ENCODE results near the gene SETBP1.
"Not testable (repeated sequence)": the region's sequence is repeated elsewhere in the genome, so short reads cannot be mapped to it uniquely, and the experiment has no call there.

SETBP1 gene

GRCh38 chr18:44791520-44791919 is 110.8 kb downstream of the SETBP1 start:
- DNase-seq (ENCODE audit: low read depth), result no peak

GRCh38 chr18:44792456-44793061 is 111.9 kb downstream of the SETBP1 start:
- DNase-seq (ENCODE audit: low read depth), result no peak

GRCh38 chr18:44793194-44793593 is 112.5 kb downstream of the SETBP1 start:
- no peak for DNase-seq (ENCODE audit: low read depth)

DNA sequence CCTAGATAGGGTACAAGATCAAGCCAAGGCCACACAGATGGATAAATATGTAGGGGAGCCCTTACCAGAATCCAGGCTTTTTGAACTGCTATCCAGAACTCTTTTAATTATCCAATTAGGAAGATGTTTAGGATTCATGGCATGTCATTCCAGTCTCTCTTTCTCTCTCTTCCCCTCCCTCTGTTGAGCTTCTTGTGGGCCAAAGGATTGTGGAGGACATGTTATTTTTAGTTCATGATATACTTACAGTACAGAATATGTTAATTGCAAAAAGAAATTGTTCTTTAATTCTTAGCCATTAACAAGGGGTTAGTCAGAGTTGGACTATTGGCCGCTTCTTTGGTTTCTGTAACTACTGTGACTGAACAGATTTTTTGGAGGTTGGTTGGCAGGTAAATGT is 113.0 kb downstream of the SETBP1 start:
- no peak for DNase-seq (ENCODE audit: low read depth)

DNA sequence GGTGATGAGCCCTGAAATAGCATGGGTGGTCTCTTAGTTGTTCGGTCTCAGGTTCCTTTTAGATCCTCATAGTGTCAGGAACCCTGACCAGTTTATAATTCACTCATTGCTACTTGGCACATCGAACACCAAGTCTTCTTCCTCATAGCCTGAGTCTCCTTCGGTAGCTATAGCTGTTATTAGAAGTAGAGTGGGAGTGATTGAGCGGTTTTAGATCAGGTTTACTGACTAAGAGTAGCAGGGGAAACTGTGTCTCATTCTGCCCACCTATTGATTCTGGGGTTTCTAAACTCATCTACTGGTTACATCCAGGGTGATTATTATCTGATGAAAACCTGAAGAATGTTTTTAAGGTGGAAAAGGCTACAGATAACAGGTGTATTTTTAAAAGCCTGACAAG is 114.6 kb downstream of the SETBP1 start:
- no peak for DNase-seq (ENCODE audit: low read depth)

- DNase-seq (ENCODE audit: low read depth), result no peak
These were observed 116.0 kb downstream of the SETBP1 start for GRCh38 chr18:44796429-44797428.

GRCh38 chr18:44798433-44799048 is 117.9 kb downstream of the SETBP1 start:
- no peak for DNase-seq (ENCODE audit: low read depth)

- DNase-seq (ENCODE audit: low read depth), result no peak
These were observed 118.8 kb downstream of the SETBP1 start for GRCh38 chr18:44799382-44799906.

DNA sequence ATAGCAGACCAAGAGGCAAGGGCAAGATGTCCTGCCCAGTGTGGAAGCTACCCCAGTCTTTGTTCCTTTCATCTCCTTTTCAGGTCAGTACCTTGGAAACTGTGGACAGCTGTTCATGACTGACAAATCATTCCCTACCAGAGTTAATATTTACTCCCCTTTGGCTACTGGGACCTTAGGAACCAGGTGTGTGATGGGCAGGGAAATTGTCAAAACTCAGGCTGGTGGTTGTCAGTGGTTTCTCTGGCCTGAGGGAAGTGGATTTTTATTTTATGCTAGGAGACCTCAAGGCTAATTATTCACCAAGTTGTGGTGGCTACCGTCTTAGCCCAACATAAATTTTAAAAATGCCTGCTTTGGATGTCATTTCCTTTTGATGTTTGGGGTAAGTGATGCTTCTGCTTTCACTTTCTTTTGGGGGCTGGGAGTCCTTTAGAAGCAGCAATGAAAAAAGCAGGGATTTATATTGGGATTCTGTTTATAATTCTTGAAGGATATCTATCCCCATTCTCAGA is 119.3 kb downstream of the SETBP1 start:
- no peak for DNase-seq (ENCODE audit: low read depth)

DNA sequence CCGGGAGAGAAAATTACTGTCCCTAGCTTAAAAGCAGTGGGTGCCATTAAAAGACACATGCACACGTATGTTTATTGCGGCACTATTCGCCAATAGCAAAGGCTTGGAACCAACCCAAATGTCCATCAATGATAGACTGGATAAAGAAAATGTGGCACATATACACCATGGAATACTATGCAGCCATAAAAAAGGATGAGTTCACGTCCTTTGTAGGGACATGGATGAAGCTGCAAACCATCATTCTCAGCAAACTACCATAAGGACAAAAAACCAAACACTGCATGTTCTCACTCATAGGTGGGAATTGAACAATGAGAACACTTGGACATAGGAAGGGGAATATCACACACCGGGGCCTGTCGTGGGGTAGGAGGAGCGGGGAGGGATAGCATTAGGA is 120.1 kb downstream of the SETBP1 start:
- DNase-seq (ENCODE audit: low read depth), result not testable (repeated sequence)

DNA sequence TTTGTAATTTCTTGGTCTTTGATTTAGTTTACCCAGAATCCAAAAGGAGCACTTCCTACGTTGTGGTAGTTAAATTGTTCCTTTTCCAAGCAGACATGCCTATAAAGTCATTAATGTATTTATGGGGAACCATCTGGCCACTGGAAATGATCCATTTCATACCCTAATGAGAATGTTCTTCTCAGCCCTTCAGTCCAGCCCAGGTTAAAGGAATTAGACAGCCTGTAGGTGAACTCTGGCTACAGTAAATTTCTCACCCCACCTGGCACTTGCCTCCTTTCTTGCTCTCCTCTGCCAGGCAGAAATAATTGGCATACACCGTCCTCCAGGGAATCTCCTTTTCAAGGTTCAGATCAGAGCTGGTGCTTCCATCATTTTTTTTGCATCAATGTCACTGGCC is 121.1 kb downstream of the SETBP1 start:
- DNase-seq (ENCODE audit: low read depth), result no peak

DNA sequence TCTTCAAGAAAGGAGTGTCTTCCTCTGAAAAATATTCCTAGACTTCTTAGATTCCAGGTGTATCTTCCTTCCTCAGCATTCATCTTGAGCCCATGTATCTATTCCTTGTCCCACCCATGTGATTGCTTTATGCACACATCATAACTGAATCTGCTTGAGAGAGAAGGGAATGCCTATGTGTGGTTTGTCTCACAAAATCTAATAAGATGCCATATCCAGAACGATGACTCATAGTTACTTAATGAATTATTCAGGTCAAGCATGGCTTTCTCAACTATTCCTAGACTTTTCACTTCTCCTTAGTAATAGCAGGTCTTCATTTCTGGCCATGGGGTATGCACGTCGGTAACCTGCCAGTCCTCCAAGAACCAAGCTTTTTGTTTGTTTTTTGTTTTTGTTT is 121.8 kb downstream of the SETBP1 start:
- DNase-seq (ENCODE audit: low read depth), result no peak

GRCh38 chr18:44803019-44803650 is 122.4 kb downstream of the SETBP1 start:
- DNase-seq (ENCODE audit: low read depth), result no peak

- DNase-seq (ENCODE audit: low read depth), result no peak
These were observed 123.3 kb downstream of the SETBP1 start for GRCh38 chr18:44804033-44804432.

DNA sequence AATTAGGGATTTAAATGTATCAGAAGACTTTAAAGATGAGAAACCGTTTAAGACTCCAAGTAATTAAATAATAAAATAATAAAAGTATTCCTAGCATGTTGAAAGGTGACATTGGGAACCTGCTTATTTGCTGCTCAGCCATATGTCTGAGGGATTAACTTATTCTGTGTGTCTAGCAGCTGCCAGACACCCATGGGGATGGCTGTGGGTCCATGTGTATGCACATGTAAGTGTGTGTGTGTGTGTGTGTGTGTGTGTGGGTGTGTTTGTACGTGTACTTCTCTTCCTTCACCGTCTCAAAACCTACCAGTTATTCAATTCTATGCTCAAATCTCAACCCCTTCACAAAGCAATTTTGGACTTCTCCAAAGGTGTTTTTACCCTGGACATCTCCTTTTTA is 124.5 kb downstream of the SETBP1 start:
- DNase-seq (ENCODE audit: low read depth), result no peak

DNA sequence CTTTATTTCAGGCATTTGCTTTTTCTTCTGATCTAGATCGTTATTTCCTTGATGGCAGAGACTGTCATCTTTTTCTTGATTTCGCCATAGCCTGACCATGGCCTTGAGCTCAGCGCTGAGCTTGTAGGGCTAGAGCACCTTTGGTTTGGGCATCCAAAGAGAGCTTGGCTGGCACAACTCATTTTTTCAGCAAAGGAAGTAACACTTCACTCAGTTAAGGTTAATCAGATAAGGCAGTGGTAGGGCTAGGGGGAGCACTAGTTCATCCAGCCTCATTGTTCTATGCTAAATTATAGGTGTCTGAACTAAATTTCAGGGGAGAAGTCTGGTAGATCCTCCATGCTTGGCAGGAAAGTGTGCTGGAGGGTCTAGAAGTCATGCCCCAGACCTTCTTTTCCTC is 125.0 kb downstream of the SETBP1 start:
- DNase-seq (ENCODE audit: low read depth), result no peak

DNA sequence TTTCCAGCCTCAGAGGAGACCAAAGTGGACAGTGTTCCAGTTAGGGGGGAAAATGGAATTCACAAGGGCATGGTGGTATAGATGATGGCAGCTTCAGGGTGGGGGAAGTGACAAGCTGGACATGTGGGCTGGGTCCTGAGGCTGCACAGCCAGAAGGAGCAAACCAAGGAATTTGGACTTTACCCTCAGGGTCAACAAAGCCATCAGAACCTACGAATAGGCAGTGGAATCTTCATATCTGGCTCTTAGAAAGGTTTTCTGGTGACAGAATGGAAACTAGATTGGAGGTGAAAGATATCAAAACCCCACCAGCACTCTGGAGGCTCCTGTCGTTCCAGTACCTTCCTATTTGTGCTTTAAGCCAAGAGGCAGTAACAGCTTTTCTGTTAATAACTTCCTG is 127.1 kb downstream of the SETBP1 start:
- DNase-seq (ENCODE audit: low read depth), result no peak

DNA sequence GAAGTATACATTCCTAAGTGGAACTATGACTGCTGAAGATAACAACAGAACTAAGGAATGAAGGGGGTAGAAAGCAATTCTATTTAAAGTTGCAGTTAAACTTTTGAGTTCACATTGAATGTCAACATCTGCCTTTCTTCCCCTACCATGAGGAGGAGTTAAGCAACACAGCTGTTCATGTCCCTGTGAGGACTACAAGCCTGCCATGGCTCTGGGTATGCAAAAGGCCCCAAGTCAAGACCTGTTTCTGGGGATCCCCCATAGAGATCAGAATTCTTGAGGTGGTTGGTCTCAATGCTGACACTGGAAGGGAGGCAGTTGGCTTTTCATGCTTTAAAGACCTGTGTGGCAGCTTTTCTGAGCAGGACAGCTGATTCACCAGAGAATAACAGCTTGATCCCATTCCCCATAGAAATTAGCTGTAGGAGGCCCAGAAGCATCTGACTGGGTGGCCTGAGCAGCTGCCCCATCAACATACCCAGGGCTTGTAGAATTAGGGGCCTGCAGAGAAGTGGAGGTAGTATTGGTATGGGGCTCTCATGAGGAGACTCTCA is 131.0 kb downstream of the SETBP1 start:
- DNase-seq (ENCODE audit: low read depth), result no peak

- no peak for DNase-seq (ENCODE audit: low read depth)
These were observed 131.7 kb downstream of the SETBP1 start for GRCh38 chr18:44812426-44812825.

DNA sequence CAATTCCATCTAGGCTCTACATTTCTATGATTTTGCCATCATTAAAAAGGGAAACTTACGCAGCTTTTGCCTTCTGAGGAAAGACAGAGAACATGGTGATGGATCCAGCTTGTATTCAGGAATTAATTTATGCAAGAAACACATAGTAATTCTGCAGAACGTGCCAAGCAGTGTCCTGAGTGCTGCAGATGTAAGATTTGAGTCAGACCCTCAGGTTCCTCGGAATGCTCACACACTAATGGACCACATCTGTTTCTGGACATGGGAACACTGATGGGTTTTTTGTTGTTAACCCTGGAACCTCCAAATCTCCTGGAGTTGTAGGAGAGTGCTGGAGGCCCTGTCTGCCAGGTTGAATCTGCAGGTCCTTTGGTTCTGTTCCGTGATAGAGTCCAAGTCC is 132.9 kb downstream of the SETBP1 start:
- DNase-seq (ENCODE audit: low read depth), result no peak

- no peak for DNase-seq (ENCODE audit: low read depth)
These were observed 134.4 kb downstream of the SETBP1 start for GRCh38 chr18:44815108-44815507.

DNA sequence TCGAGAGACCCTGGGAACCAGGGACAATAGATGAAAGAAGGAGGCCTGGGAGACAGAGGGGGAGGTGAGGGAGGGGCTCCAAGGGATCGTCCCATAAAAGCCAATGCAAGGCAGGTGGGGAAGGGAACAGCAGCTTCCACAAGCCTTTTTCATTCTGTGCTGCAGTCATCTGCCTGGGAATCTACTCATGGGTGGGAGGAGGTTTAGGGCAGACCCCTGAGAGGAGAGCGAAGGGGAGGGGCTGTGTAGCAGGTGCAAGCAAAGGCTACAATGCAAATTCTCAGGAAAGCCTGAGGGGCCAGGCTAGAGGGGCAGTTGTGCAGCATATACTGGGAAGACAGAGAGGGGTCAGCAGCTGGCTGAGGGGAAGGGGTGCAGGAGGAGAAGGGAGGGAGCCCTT is 135.4 kb downstream of the SETBP1 start:
- no peak for DNase-seq (ENCODE audit: low read depth)

Measured in stimulated activated CD8-positive, alpha-beta memory T cell treated with anti-CD3 and anti-CD28 coated beads, Interleukin-12 subunit alpha, Interleukin-12 subunit beta, amount 100 ng/mL, for 4 hours (primary cell).